Immature natural killer cell (primary cell): ENCODE data around the gene HOOK2. TPM values are rescaled to one million over a fixed set of nuclear protein-coding genes. Genes with fewer than 3 reads are reported as not detected.

Experiments
- DNase-seq, 3 donors: peaks; one replicate each; pipeline ENCODE4 v3.0.0; 2022; ENCODE audit warnings: mixed read lengths in 1 of 3
- H3K27ac Mint-ChIP-seq, 6 donors: one replicate each; pipeline ENCODE4 v1.8.0; 2020; ENCODE audit warnings: mixed read lengths in 6 of 6, mild to moderate bottlenecking in 5 of 6, inconsistent platforms in 4 of 6, moderate library complexity in 3 of 6
- H3K27me3 Mint-ChIP-seq, 3 donors: one replicate each; pipeline ENCODE4 v1.8.0; 2020 to 2021; ENCODE audit warnings: low read depth in 3 of 3, mild to moderate bottlenecking in 3 of 3, mixed read lengths in 3 of 3, moderate library complexity in 3 of 3, inconsistent platforms in 1 of 3
- H3K36me3 Mint-ChIP-seq, 3 donors: one replicate each; pipeline ENCODE4 v1.8.0; 2020; ENCODE audit warnings: mixed read lengths in 3 of 3, inconsistent platforms in 2 of 3, mild to moderate bottlenecking in 2 of 3
- H3K4me1 Mint-ChIP-seq, 2 donors: one replicate each; pipeline ENCODE4 v1.8.0; 2020; ENCODE audit warnings: inconsistent platforms in 2 of 2, mild to moderate bottlenecking in 2 of 2, mixed read lengths in 2 of 2, moderate library complexity in 1 of 2
- H3K4me3 Mint-ChIP-seq, 5 donors: one replicate each; pipeline ENCODE4 v1.8.0; 2020; ENCODE audit warnings: mild to moderate bottlenecking in 5 of 5, mixed read lengths in 5 of 5, inconsistent platforms in 3 of 5, moderate library complexity in 3 of 5
- H3K9me3 Mint-ChIP-seq, 6 donors: one replicate each; pipeline ENCODE4 v1.8.0; 2020; ENCODE audit warnings: mild to moderate bottlenecking in 6 of 6, mixed read lengths in 6 of 6, inconsistent platforms in 4 of 6, moderate library complexity in 3 of 6
- polyA plus RNA-seq, 3 donors: library from polyadenylated mRNA; unstranded; fragments of 300-500 nt; fragmentation: Illumina TruSeq; gene quantifications; one replicate each; pipeline ENCODE4 v1.2.3, GENCODE V29; 2021

Gene HOOK2
- polyA plus RNA-seq, 3 donors from 2014 or later: 2.1 to 2.5 TPM; not detected in 1

GRCh38 chr19:12790628-12791344, 15.4 kb upstream of the HOOK2 start:
- Mint-ChIP-seq H3K27me3 (peaks cover 35 to 48% (median 38%) of the 10 kb centered on the region in 3 donors), H3K27ac (peak overlapping the region; percentile 94 to 100 (median 99)), H3K9me3 (no peaks in the 10 kb centered on the region), H3K36me3 (no peaks in the 10 kb centered on the region), H3K4me3 (peak overlapping the region; percentile 93 to 96 (median 95)), H3K4me1 (peaks cover 34 to 42% of the 10 kb centered on the region in 2 donors)
- DNase-seq: no peak

- Mint-ChIP-seq H3K27me3 (peaks cover 35 to 48% (median 38%) of the 10 kb centered on the region in 3 donors), H3K36me3 (no peaks in the 10 kb centered on the region), H3K4me3 (peak overlapping the region; percentile 93 to 96 (median 95)), H3K4me1 (peaks cover 33 to 40% of the 10 kb centered on the region in 2 donors), H3K27ac (peak overlapping the region; percentile 94 to 100 (median 99)), H3K9me3 (no peaks in the 10 kb centered on the region)
- peak; percentile 97 to 98 (median 97) for DNase-seq
Observed at GRCh38 chr19:12789904-12790619, 14.7 kb upstream of the HOOK2 start.

GRCh38 chr19:12789098-12789903, 13.9 kb upstream of the HOOK2 start:
- Mint-ChIP-seq H3K4me3 (peak overlapping the region; percentile 83 to 96 (median 95)), H3K27ac (peak overlapping the region; percentile 95 to 100 (median 99)), H3K36me3 (no peaks in the 10 kb centered on the region), H3K4me1 (peaks cover 26 to 33% of the 10 kb centered on the region in 2 donors), H3K27me3 (peaks cover 35 to 48% (median 36%) of the 10 kb centered on the region in 3 donors), H3K9me3 (no peaks in the 10 kb centered on the region)
- peak; percentile 44 to 49 (median 47) for DNase-seq

- no peaks in the 10 kb centered on the region for H3K9me3 Mint-ChIP-seq
- H3K27ac Mint-ChIP-seq: peak overlapping the region; percentile 95 to 99 (median 99)
- H3K36me3 Mint-ChIP-seq: no peaks in the 10 kb centered on the region
- H3K4me1 Mint-ChIP-seq: peaks cover 23 to 28% of the 10 kb centered on the region in 2 donors
- peak; percentile 32 to 49 (median 36) for DNase-seq
- peaks cover 32 to 46% (median 35%) of the 10 kb centered on the region in 3 donors for H3K27me3 Mint-ChIP-seq
- peak overlapping the region; percentile 64 to 88 (median 84) for H3K4me3 Mint-ChIP-seq
Observed at GRCh38 chr19:12788682-12789097, 13.3 kb upstream of the HOOK2 start.

DNA sequence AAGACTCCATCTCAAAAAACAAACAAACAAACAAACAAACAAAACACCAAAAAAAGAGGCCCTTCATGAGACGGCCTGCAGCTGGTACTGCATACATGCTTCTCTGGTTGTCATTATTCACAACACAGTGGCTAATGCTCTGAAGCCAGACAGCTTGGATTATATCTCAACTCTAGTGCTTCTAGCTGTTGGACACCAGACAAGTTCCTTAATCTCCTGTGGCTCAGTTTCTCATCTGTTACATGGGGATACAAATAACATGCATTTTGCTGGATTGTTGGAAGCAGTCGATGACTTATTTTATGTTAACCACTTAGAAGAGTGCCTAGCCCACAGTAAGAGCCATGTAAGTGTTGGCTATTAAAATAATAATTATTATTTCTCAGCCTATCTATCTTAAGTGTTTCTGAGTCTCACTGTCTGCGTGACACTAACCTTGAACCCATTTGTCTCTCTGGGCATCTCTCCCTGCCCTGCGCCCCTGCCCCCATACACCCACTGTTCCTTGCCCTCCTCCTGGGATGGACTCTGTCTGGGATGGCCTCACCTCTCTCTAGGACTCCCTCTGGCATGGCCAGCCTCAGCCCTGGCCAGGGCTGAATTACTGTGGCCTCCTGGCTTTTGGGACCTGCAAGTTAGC, 12.8 kb upstream of the HOOK2 start:
- Mint-ChIP-seq H3K9me3 (no peaks in the 10 kb centered on the region), H3K27ac (peak overlapping the region; percentile 95 to 99 (median 99)), H3K4me3 (peak overlapping the region in 1 of 5 donors; percentile 34), H3K27me3 (peaks cover 30 to 45% (median 34%) of the 10 kb centered on the region in 3 donors), H3K36me3 (no peaks in the 10 kb centered on the region), H3K4me1 (peaks cover 26 to 28% of the 10 kb centered on the region in 2 donors)
- no peak for DNase-seq

DNA sequence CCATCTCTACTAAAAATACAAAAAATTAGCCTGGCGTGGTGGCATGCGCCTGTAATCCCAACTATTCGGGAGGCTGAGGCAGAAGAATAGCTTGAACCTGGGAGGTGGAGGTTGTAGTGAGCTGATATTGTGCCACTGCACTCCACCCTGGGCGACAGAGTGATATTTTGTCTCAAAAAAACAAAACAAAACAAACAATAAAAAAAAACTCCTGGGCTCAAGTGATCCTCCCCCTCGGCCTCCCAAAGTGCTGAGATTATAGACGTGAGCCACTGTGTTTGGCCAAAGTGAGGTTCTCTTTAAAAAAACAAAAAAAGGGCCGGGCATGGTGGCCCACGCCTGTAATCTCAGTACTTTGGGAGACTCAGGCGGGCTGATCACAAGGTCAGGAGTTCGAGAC, 12.1 kb upstream of the HOOK2 start:
- H3K9me3 Mint-ChIP-seq: no peaks in the 10 kb centered on the region
- no peaks in the 10 kb centered on the region for H3K36me3 Mint-ChIP-seq
- H3K27me3 Mint-ChIP-seq: peaks cover 23 to 39% (median 27%) of the 10 kb centered on the region in 3 donors
- DNase-seq: no peak
- no peak overlapping the region for H3K4me3 Mint-ChIP-seq
- H3K4me1 Mint-ChIP-seq: peaks cover 27 to 28% of the 10 kb centered on the region in 2 donors
- peak overlapping the region in 5 of 6 donors; percentile 49 to 99 (median 72) for H3K27ac Mint-ChIP-seq

- DNase-seq: no peak
- peaks cover 21 to 39% (median 27%) of the 10 kb centered on the region in 3 donors for H3K27me3 Mint-ChIP-seq
- H3K36me3 Mint-ChIP-seq: no peaks in the 10 kb centered on the region
- H3K27ac Mint-ChIP-seq: peak overlapping the region; percentile 6 to 72 (median 42)
- no peaks in the 10 kb centered on the region for H3K9me3 Mint-ChIP-seq
- no peak overlapping the region for H3K4me3 Mint-ChIP-seq
- H3K4me1 Mint-ChIP-seq: peaks cover 30 to 32% of the 10 kb centered on the region in 2 donors
Observed at GRCh38 chr19:12786952-12787351, 11.6 kb upstream of the HOOK2 start.

DNA sequence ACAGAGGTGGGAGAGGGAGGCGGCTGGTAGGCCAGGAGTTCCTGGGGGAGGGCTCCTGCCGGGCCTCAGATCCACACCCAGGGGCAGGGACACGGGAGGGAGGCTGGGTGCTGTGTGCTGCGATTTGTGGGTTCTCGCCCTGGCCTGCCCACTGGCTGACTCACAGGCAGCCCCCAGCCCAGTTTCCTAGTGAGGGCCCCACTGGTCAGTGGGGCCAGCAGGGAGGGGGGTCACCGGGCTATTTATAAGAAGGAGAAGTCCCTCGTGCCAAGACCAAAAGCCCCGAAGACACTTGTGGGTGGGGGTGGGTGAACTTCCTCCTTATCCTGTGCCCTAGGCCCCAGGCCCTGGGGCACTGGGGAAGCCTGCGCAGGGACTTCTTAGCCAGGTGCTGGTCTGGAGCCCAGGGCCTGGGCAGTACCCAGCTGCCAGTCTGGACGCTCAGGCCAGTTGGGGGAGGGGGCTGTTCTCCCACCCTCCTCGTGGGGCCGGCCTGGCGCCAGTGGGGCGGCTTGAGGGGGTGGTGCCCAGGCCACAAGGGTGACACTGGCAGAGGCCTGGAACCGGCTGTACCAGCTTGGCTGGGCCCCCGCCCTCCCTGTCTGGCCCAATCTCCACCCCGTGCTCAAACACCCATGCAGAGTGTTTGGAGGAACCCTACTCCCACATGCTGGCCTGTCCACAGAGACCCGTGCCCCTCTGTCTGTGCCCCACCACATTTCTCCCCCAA, 11.0 kb upstream of the HOOK2 start:
- Mint-ChIP-seq H3K36me3 (no peaks in the 10 kb centered on the region), H3K9me3 (no peaks in the 10 kb centered on the region), H3K4me1 (peaks cover 35 to 37% of the 10 kb centered on the region in 2 donors), H3K4me3 (no peak overlapping the region), H3K27me3 (peaks cover 20 to 39% (median 21%) of the 10 kb centered on the region in 3 donors), H3K27ac (peak overlapping the region in 4 of 6 donors; percentile 17 to 72 (median 38))
- DNase-seq: no peak

- Mint-ChIP-seq H3K36me3 (no peaks in the 10 kb centered on the region), H3K4me1 (peaks cover 29 to 30% of the 10 kb centered on the region in 2 donors), H3K27ac (no peak overlapping the region), H3K9me3 (no peaks in the 10 kb centered on the region), H3K4me3 (no peak overlapping the region), H3K27me3 (peaks cover 13 to 32% (median 13%) of the 10 kb centered on the region in 3 donors)
- DNase-seq: no peak
Observed at GRCh38 chr19:12785431-12786031, 10.2 kb upstream of the HOOK2 start.

- Mint-ChIP-seq H3K36me3 (no peaks in the 10 kb centered on the region), H3K27me3 (peaks cover 9 to 26% (median 9%) of the 10 kb centered on the region in 3 donors), H3K9me3 (no peaks in the 10 kb centered on the region), H3K4me3 (no peak overlapping the region), H3K27ac (no peak overlapping the region), H3K4me1 (peaks cover 25% of the 10 kb centered on the region in 2 donors)
- peak; percentile 82 to 87 (median 85) for DNase-seq
Observed at GRCh38 chr19:12784871-12785430, 9.6 kb upstream of the HOOK2 start.

DNA sequence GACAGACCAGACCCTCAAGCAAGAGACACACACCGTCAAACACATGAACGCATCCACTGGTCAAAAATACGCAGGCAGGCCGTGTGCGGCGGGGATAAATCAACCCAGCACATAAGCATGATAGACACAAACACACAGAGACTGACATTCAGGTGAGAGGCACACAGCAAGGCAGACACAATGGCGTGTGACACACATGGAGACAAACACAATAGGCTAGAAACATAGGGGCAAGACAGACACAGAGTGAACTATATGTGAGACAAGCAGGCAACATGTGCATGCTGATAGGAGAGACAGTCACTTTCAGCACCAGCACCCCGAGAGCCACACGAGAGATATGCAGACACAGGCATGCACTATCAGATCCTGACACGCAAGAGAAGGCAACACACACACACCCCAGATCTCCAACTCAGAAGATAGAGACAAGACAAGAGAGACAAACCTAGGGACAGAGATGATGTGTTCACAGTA, 9.1 kb upstream of the HOOK2 start:
- peaks cover 25 to 26% of the 10 kb centered on the region in 2 donors for H3K4me1 Mint-ChIP-seq
- DNase-seq: no peak
- H3K9me3 Mint-ChIP-seq: no peaks in the 10 kb centered on the region

More for the DNA sequence above, 9.1 kb upstream of the HOOK2 start:
- Mint-ChIP-seq H3K27me3 (peaks cover 9 to 25% (median 10%) of the 10 kb centered on the region in 3 donors), H3K36me3 (no peaks in the 10 kb centered on the region), H3K4me3 (no peak overlapping the region), H3K27ac (no peak overlapping the region)
